GM11168 (cell line): ENCODE results near the gene DPP6.
"Not testable (repeated sequence)": the region's sequence is repeated elsewhere in the genome, so short reads cannot be mapped to it uniquely, and the experiment has no call there.

ENCODE experiments used
- in situ Hi-C: fragments of 300-500 bp; cut with MboI; formaldehyde crosslinking; loops from one replicate; pipeline ENCODE4 v1.12.0; 2022; ENCODE audit warnings: low sequenced_read_pairs; ENCODE audit not compliant: unreplicated experiment

The DPP6 gene

GRCh38 chr7:154146707-154147038 lies 94.5 kb downstream of the DPP6 start:
- in situ Hi-C loops = not testable (repeated sequence)

GRCh38 chr7:154148791-154149516 lies 96.8 kb downstream of the DPP6 start:
- in situ Hi-C loops = not testable (repeated sequence)

DNA sequence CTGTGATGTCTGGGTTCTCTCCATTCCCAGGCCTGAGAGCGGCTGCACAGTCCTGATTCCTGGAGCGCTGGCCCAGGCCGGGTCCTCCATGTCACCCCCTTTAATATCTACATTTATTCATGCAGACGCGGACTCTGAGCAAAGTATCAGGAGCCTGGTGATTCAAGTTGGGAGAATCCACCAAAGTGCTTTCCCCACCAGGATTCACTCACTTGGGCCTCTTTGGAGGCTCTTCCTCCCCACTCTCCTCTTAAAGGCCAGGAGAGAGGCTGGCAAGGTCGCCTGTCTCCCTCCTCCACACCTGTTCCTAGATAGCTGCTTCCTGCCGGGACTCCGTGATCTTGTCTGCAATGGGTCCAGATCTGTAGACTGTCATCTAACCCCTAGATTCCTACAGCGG lies 98.5 kb downstream of the DPP6 start:
- in situ Hi-C loops = not testable (repeated sequence)

DNA sequence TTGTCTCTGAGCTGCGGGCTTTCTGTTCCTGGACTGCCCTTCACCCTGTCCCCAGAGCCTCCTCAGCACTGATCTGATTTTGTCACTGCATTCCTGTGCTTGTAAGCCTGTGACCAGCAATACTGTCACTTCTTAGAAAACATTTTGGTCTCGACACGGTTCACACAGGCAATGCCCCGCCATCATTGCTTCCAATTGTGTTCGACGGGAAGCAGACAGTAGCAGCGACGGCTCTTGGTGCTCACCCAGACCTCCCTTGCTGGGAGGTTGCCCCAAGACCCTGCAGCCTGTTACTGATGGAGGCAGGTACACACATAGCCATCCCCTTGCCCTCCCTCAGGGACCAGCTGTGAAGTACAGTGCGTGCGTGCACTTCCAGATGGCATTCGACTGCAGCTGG lies 99.1 kb downstream of the DPP6 start:
- in situ Hi-C loops = not testable (repeated sequence)

DNA sequence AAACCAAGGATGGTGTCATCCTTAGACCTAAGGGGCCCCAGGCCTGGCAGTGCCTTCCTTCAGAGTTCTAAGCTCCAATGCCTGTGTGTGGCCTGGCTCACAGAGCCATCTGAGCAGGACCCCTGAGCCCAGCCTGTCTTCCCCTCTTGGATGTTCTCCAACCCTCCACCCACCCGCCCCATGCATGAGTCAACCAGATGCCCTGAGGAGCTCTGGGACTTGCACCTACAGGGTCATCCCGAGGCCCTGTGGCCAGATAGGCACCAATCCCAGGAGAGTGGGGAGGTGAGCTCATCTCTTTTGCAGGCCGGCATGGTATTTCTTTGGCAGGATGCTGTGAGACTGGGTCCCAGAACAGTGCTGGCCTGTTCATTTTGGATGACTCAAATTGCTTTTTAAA lies 103.7 kb downstream of the DPP6 start:
- in situ Hi-C loops = not testable (repeated sequence)

DNA sequence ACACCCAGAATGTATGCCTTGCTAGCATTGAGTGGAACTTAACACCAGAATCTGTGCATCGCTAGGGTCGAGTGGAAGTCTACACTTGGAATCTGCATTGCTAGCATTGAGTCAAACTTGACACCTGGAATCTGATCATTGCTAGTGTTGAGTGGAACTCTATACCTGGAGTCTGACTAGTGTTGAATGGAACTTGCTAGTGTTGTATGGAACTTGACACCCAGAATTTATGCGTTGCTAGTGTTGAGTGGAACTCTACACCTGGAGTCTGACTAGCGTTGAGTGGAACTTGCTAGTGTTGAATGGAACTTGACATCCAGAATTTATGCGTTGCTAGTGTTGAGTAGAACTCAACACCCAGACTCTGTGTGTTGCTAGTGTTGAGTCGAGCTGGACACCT lies 110.7 kb downstream of the DPP6 start:
- in situ Hi-C loops = not testable (repeated sequence)

GRCh38 chr7:154163642-154164041 lies 111.4 kb downstream of the DPP6 start:
- in situ Hi-C loops = not testable (repeated sequence)

GRCh38 chr7:154167051-154167450 lies 114.9 kb downstream of the DPP6 start:
- in situ Hi-C loops = no loop called here

DNA sequence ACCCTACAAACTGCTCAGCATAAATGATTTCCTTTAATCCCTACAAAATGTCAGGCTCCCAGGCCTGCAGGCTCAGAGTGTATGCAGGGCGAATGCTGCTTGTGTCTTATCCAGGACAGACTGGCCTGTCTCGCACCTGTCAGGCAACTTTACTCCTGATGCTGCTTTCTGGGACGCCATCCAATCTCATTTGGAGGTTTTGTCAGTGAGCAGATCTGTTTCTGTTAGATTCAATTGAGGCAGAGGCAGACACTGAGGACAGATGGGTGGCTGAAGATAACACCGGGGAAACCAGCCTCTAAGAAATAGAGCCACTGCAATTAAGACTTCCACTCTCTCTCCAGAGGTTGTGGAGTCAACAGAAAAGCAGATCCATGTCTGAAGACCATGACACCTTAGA lies 115.6 kb downstream of the DPP6 start:
- in situ Hi-C loops = no loop called here

DNA sequence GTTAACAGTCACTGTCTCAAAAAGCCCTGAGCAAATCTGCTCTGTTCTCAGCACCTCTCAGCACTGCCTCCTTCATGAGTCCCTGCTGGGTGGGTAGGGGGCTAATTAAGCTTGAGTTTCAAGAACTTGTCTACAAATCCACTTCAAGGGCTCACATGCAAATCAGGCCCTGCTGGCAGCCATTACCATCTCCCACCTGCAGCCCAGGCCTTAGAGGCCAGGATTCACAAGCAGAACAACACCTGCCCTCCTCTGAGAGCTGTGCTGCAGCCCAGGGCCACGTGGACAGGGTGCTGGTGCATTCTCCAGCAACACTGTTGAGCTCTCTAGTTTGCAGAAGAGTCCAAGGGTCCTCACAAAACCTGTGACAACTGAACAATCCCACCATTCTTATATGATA lies 119.2 kb downstream of the DPP6 start:
- in situ Hi-C loops = no loop called here

DNA sequence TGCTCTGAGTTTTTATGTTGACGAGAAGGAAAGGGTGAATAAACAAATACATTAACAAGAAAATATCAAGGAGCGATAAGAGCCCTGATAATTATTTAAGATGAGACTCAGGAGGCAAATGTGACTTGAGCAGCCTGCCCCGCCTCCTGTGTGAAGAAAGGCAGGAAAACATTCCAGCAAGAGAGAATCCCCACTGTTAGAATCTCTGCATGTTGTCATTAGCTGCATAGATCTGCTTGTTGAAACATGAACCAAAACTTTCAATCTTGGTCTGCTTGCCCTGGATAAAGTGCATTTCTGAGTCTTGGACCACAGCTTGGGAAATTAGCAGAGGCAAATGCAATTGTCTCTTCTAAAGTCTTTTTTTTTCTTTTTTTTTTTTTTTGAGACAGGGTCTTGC lies 120.0 kb downstream of the DPP6 start:
- in situ Hi-C loops = no loop called here

DNA sequence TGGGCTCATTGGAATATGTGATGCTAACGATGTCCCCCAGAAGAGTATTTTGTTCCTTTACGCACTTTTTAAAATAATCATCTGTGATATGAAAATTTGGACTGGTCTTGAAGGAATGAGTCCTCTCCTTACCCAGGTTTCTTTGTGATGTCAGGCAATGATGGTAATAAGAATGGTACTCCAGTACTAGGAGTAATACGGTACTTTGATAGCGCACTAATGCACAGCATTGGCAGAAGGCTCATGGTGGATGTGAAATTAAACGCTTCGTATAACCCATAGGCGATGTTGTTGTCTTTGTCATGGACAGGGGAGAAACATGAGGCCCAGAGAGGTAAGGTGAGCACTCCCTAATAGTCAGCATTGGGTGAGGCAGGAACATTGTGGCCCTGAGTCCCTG lies 125.4 kb downstream of the DPP6 start:
- in situ Hi-C loops = no loop called here

- in situ Hi-C loops = no loop called here
These were observed 126.7 kb downstream of the DPP6 start for GRCh38 chr7:154178895-154179294.

DNA sequence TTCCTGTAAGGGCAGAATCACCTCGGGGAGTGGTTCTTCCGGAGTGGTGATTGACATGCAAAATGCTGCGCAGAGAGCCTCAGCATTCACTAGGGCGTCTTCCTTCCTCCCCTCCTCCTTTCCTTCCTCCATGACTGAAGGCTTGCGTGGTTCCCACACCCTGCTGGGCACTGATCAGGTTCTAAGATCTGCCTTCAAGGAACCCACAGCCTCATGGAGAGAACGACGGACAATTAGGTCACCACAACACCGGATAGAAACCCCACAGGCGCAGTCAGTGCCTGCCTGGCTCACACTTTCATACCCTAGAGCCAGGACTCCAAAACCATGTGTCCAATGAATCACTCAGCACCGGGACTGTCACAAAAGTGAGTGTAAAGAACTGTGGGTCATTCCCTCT lies 131.3 kb downstream of the DPP6 start:
- in situ Hi-C loops = no loop called here

- in situ Hi-C loops = no loop called here
These were observed 131.7 kb downstream of the DPP6 start for GRCh38 chr7:154183946-154184345.

GRCh38 chr7:154186811-154187210 lies 134.6 kb downstream of the DPP6 start:
- in situ Hi-C loops = no loop called here

GRCh38 chr7:154188330-154188729 lies 136.1 kb downstream of the DPP6 start:
- in situ Hi-C loops = no loop called here

DNA sequence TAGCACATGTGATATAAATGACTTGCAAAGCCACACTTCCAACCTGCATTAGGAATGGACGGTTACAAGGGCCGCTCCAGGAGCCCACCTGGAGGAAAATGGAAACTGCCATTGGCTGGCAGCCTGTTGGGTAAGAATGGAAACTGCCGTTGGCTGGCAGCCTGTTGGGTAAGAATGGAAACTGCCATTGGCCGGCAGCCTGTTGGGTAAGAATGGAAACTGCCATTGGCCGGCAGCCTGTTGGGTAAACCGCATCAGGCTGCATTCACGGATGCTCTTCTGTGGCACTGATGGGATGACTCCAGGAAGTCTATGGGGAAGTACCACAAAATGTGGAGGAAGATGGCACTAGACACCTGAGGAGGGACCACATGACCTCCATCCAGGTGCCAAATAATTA lies 143.1 kb downstream of the DPP6 start:
- in situ Hi-C loops = no loop called here

- in situ Hi-C loops = no loop called here
These were observed 146.3 kb downstream of the DPP6 start for GRCh38 chr7:154198481-154198880.

GRCh38 chr7:154200241-154200640 lies 148.0 kb downstream of the DPP6 start:
- in situ Hi-C loops = no loop called here

GRCh38 chr7:154202002-154202401 lies 149.8 kb downstream of the DPP6 start:
- in situ Hi-C loops = no loop called here

GRCh38 chr7:154204046-154204445 lies 151.8 kb downstream of the DPP6 start:
- in situ Hi-C loops = no loop called here

- in situ Hi-C loops = no loop called here
These were observed 160.7 kb downstream of the DPP6 start for GRCh38 chr7:154212861-154213260.
